ENCODE data around the gene WWOX.

GRCh38 chr16:79097771-79098170 is 998.3 kb downstream of the WWOX start:
- TF ChIP-seq REST (IDR thresholded peaks at IDR 0.05; ENCODE audit: borderline replicate concordance) (no peak), CTCF (IDR thresholded peaks at IDR 0.05; ENCODE audit: poor library complexity, severe bottlenecking) (no peak), EZH2 (IDR thresholded peaks at IDR 0.05; ENCODE audit: borderline replicate concordance, insufficient read depth, low read length, poor library complexity, severe bottlenecking) (no peak), POLR2AphosphoS5 (IDR thresholded peaks at IDR 0.05) (no peak), SMC3 (conservative IDR thresholded peaks at IDR 0.05; ENCODE audit: poor library complexity) (no peak), EP300 (conservative IDR thresholded peaks at IDR 0.05; ENCODE audit: poor library complexity, severe bottlenecking) (no peak), MXI1 (conservative IDR thresholded peaks at IDR 0.05; ENCODE audit: poor library complexity, severe bottlenecking) (no peak)

Measured in neural cell (in vitro differentiated cells).